DOHH2 (cell line): ENCODE data around the gene TAF10.

ENCODE experiments used
- H3F3A ChIP-seq: fragments of 200-600 bp; sonication (generic), shearing (Covaris generic); 2 replicates; pipeline ENCODE4 v1.6.0; 2016; ENCODE audit warnings: antibody characterized with exemption, mild to moderate bottlenecking; ENCODE audit not compliant: control insufficient read depth, insufficient read depth
- H3K27ac ChIP-seq: fragments of 200-600 bp; sonication (generic); 2 replicates; pipeline ENCODE4 v1.5.1; 2014; ENCODE audit warnings: low read depth, mild to moderate bottlenecking, low read length, moderate library complexity
- H3K27me3 ChIP-seq: fragments of 200-600 bp; sonication (generic); 2 replicates; pipeline ENCODE4 v1.6.1; 2014; ENCODE audit warnings: mild to moderate bottlenecking, low read length, mixed read lengths; ENCODE audit not compliant: control insufficient read depth
- H3K36me3 ChIP-seq: fragments of 200-600 bp; sonication (generic); 2 replicates; pipeline ENCODE4 v1.6.1; 2014; ENCODE audit warnings: mild to moderate bottlenecking, low read length, moderate library complexity, mixed read lengths; ENCODE audit not compliant: control insufficient read depth
- H3K4me1 ChIP-seq: fragments of 200-600 bp; sonication (generic); 2 replicates; pipeline ENCODE4 v1.6.1; 2014; ENCODE audit warnings: mild to moderate bottlenecking, low read length, mixed read lengths; ENCODE audit not compliant: control insufficient read depth
- H3K4me2 ChIP-seq: fragments of 200-600 bp; sonication (generic); 2 replicates; pipeline ENCODE4 v1.6.0; 2014; ENCODE audit warnings: mild to moderate bottlenecking, low read length, moderate library complexity
- H3K4me3 ChIP-seq: fragments of 200-600 bp; sonication (generic); 2 replicates; pipeline ENCODE4 v1.5.1; 2014; ENCODE audit warnings: mild to moderate bottlenecking, low read length, mixed read lengths
- H3K79me2 ChIP-seq: fragments of 200-600 bp; sonication (generic); 2 replicates; pipeline ENCODE4 v1.6.1; 2014; ENCODE audit warnings: mild to moderate bottlenecking, low read length, mixed read lengths; ENCODE audit not compliant: control insufficient read depth
- H3K9me2 ChIP-seq: fragments of 200-600 bp; sonication (generic); replicated peaks from 2 replicates; pipeline ENCODE4 v1.6.1; 2014; ENCODE audit warnings: mild to moderate bottlenecking, low read length, mixed read lengths; ENCODE audit not compliant: control insufficient read depth
- H3K9me3 ChIP-seq: fragments of 200-600 bp; sonication (generic); 2 replicates; pipeline ENCODE4 v1.6.1; 2014; ENCODE audit warnings: antibody characterized with exemption, low read length, mixed read lengths; ENCODE audit not compliant: control insufficient read depth, insufficient read depth
- H4K20me1 ChIP-seq: fragments of 200-600 bp; sonication (generic); 2 replicates; pipeline ENCODE4 v1.6.0; 2014; ENCODE audit warnings: low read depth, mild to moderate bottlenecking, antibody characterized with exemption, low read length, moderate library complexity; ENCODE audit not compliant: control insufficient read depth, insufficient read depth
- CTCF ChIP-seq: fragments of 200-600 bp; sonication (generic); IDR thresholded peaks from one replicate; pipeline ENCODE4 v1.5.1; 2014; ENCODE audit warnings: antibody characterized with exemption, mild to moderate bottlenecking, low read depth, low read length; ENCODE audit not compliant: poor library complexity, severe bottlenecking
- EZH2phosphoT487 ChIP-seq: fragments of 200-600 bp; sonication (generic); IDR thresholded peaks from 2 replicates; pipeline ENCODE4 v1.6.1; 2017; ENCODE audit warnings: borderline replicate concordance, mild to moderate bottlenecking, antibody characterized with exemption, low read length, moderate library complexity, mixed read lengths

The TAF10 gene

DNA sequence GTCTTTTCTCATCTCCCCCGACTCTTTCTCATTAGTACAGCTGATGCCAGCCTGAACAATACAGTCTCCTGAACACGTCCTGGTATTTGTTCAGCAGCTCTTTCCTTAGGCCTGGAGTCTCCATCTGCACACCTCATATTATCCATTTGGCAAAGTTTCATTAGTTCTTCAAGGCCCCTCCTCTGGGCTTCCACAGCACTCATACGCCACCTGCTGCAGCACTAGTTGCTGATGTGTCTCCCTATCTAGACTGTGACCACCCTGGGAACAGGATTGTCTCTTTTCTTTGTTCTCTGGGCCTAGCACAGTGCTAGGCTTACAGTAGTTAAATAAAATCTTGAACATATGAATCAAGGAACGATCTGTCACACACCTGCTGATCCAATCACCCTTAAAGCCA, 26.4 kb upstream of the TAF10 start:
- no peaks in the 10 kb centered on the region for H3K27me3 ChIP-seq
- no peak overlapping the region for H3K4me2 ChIP-seq
- H3K27ac ChIP-seq: no peak overlapping the region
- H3K36me3 ChIP-seq: no peaks in the 10 kb centered on the region
- no peaks in the 10 kb centered on the region for H3K9me2 ChIP-seq
- no peaks in the 10 kb centered on the region for H3K9me3 ChIP-seq
- no peaks in the 10 kb centered on the region for H4K20me1 ChIP-seq
- H3F3A ChIP-seq: no peaks in the 10 kb centered on the region
- no peaks in the 10 kb centered on the region for H3K4me1 ChIP-seq
- no peaks in the 10 kb centered on the region for H3K79me2 ChIP-seq
- H3K4me3 ChIP-seq: no peak overlapping the region
- TF ChIP-seq EZH2phosphoT487 (no peak), CTCF (no peak)

GRCh38 chr11:6637871-6638270, 25.9 kb upstream of the TAF10 start:
- H3K36me3 ChIP-seq: no peaks in the 10 kb centered on the region
- no peaks in the 10 kb centered on the region for H3K9me2 ChIP-seq
- H3K27ac ChIP-seq: no peak overlapping the region
- H4K20me1 ChIP-seq: no peaks in the 10 kb centered on the region
- no peaks in the 10 kb centered on the region for H3K27me3 ChIP-seq
- no peaks in the 10 kb centered on the region for H3F3A ChIP-seq
- H3K4me2 ChIP-seq: no peak overlapping the region
- H3K4me3 ChIP-seq: no peak overlapping the region
- TF ChIP-seq EZH2phosphoT487 (no peak), CTCF (no peak)
- no peaks in the 10 kb centered on the region for H3K79me2 ChIP-seq
- no peaks in the 10 kb centered on the region for H3K4me1 ChIP-seq
- no peaks in the 10 kb centered on the region for H3K9me3 ChIP-seq

- Histone ChIP-seq H3F3A (no peaks in the 10 kb centered on the region), H3K4me3 (no peak overlapping the region), H4K20me1 (no peaks in the 10 kb centered on the region), H3K4me1 (no peaks in the 10 kb centered on the region), H3K27ac (no peak overlapping the region), H3K9me2 (no peaks in the 10 kb centered on the region), H3K36me3 (no peaks in the 10 kb centered on the region), H3K79me2 (no peaks in the 10 kb centered on the region), H3K9me3 (no peaks in the 10 kb centered on the region), H3K27me3 (no peaks in the 10 kb centered on the region), H3K4me2 (no peak overlapping the region)
- TF ChIP-seq CTCF (no peak), EZH2phosphoT487 (no peak)
Measured at GRCh38 chr11:6636480-6636879, 24.5 kb upstream of the TAF10 start.
